HL-60/S4 (cell line): ENCODE measurements around the gene SDC4.

ENCODE experiments used
- in situ Hi-C: fragments of 300-500 bp; cut with MboI; formaldehyde crosslinking; loops from 2 replicates; pipeline ENCODE4 v1.14.3; 2022; ENCODE audit warnings: low sequenced_read_pairs

Gene SDC4, protein sequence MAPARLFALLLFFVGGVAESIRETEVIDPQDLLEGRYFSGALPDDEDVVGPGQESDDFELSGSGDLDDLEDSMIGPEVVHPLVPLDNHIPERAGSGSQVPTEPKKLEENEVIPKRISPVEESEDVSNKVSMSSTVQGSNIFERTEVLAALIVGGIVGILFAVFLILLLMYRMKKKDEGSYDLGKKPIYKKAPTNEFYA

GRCh38 chr20:45347936-45348778 lies at the start of gene SDC4:
SDC4 (minus strand) TSS chr20:45348424; CDS start chr20:45348384, 40 bp downstream.
- in situ Hi-C loops: no loop called here

GRCh38 chr20:45395114-45395415 lies 46.8 kb upstream of the SDC4 start:
- in situ Hi-C loops: no loop called here

GRCh38 chr20:45394221-45395113 lies 46.2 kb upstream of the SDC4 start:
- in situ Hi-C loops: no loop called here

GRCh38 chr20:45392733-45393132 lies 44.5 kb upstream of the SDC4 start:
- in situ Hi-C loops: no loop called here

DNA sequence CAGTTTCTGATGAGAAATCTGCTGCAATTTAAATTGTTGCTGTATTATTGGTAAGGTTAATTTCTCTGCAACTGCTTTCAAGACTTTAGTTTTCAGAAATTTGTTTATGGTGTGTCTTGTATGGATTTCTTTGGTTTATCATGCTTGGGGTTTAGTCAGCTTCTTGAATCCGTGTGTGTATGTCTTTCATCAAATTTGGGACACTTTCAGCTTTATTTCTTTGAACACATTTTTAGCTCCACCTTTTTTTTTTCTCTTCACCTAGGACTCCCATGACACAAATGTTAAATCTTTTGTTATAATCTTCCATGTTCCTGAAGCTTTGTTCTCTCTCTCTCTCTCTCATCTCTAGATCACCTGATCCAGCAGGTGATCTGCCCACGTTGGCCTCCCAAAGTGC lies 43.3 kb upstream of the SDC4 start:
- in situ Hi-C loops: no loop called here

DNA sequence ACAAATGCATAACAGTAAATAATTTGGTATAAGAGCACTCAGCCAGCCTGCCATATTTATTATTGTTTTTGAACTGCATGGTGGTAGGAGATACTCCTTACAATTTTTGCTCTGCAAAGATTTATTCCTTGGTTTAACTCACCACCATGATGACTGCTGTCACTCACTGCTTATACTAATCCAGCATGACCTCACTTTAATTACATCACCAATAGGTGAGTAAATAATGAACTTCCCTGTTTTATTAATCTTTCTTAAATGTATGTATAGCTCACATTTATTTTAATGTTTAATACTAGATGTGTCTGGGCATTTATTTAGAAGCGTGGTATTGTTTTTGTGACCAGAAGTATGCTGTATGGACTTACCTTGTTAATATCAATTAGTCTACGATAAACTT lies 42.7 kb upstream of the SDC4 start:
- in situ Hi-C loops: no loop called here

- in situ Hi-C loops: no loop called here
These were observed 39.0 kb upstream of the SDC4 start for GRCh38 chr20:45387274-45387673.

DNA sequence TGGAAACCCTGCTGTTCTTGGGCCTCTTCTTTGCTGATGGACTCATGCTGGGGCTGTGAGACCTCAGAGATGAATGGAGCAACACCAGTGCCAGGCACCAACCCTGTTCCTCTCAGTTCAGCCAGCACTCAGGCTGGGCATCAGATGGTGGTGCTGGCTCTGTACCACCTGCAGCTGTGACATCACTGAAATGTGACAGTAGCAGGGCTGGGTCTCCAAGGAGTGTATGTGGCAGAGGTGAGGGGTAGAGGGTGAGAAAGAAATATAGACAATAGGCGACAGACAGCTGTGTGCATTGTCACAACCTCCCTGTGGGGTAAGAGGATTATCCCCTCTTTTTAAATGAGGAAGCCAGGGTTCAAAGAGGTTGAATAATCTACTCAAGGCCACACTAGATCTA lies 30.0 kb upstream of the SDC4 start, which contains the start of gene TP53TG5:
TP53TG5 (minus strand) TSS at position 135 of the 400 bp plus-strand sequence; CDS start at position 46, 89 bp downstream.
- in situ Hi-C loops: no loop called here

GRCh38 chr20:45377269-45377668 lies 29.0 kb upstream of the SDC4 start:
- in situ Hi-C loops: no loop called here

DNA sequence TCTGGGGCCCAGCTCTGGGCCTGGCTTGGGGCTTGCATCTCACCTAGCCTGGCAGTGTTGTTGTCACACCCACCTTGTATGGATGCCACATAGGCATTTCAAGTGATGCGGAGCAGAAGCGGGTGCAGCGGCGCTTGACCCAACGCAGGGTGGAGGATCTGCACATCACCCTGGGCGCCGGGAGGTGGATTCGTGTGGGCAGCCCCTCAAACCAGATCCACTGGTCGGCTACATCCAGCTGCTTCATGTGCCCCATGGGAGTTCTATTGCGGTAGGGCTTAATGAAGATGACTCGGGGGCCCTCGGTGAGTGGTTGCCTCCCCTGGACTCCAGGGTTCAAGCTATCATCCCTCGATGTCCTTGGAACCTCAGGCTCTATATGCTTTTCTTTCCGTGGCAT lies 26.7 kb upstream of the SDC4 start:
- in situ Hi-C loops: no loop called here

GRCh38 chr20:45374101-45374467 lies 25.9 kb upstream of the SDC4 start:
- in situ Hi-C loops: no loop called here

- in situ Hi-C loops: no loop called here
These were observed 25.3 kb upstream of the SDC4 start for GRCh38 chr20:45373353-45374100.

DNA sequence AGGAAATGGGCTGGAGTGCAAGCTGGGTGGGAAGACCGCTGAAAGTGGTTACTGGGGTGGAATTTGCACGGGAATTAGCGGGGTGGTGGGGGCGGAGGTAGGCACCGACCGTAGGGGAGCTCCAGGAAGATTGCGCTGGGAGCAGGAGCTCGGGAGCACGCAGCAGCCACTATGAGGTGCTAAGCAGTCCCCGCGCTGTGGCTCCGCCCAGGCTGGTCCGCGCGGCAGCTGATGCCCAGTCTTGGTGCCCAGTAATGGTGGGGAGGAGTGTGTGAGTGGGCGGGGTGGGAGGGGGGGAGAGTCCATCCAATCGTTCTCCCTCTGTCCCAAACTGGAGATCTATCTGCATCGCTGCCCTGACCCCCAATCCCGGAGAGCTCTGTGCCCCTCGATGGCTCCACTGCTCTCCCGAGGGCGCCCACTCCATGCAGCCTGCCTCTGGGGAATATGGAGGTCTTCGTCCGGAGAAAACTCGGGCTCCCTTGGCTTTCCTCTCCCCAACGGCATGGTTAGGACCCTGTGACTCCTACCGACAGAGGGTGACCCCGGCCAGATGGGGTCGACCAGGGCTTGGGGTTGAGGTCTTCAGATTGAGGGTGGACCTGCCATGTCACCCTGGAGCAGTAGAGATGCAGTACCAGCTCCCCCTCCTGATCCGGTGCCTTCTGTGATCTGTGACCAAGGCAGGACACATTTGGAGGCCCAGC lies 24.6 kb upstream of the SDC4 start:
- in situ Hi-C loops: no loop called here

DNA sequence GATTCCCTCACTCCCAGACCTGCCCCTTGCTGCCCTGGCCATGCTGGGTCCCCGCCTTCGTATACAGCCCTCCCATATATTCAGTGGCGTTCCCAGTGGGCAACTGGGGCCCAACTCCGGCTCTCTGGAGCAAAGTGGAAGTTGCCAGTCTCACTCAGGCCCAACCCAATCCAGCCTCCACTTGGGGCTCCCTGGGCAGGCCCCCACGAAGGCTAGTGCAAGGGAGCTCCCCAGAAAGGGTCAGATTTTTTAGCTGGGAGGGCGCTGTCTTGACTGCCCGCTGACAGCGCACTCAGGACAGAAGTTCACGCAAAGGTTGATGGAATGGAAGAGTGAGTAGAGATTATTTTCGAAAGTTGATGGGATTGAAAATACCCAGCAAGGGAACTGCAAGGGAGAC lies 24.0 kb upstream of the SDC4 start:
- in situ Hi-C loops: no loop called here

DNA sequence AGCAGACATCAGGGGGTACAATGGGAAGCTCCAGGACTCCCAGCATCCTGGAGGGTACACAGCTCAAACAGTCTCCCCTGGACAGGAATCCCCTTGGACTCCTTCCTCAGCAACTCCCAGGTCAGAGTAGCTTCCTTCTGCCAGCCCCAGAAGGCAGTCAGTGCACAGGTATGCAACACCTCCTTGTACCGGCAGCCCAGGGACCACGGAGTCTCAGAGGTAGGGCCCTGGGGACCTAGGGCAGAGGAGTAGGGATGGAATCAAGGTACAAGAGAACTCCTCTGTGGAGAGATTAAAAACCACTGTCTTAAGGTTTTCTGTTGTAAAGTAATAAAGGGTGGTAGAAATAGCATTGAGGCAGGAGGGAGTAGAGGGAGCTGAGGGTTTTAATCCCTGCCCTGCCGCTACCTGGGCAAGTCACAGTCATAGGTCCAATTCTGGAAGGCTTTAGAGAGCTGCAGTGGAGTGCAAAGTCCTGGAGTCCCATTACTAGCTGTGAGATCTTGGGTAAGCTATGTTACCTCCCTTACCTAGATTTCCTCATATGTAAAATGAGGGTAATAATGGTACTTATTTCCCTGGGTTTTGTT lies 22.4 kb upstream of the SDC4 start:
- in situ Hi-C loops: no loop called here

DNA sequence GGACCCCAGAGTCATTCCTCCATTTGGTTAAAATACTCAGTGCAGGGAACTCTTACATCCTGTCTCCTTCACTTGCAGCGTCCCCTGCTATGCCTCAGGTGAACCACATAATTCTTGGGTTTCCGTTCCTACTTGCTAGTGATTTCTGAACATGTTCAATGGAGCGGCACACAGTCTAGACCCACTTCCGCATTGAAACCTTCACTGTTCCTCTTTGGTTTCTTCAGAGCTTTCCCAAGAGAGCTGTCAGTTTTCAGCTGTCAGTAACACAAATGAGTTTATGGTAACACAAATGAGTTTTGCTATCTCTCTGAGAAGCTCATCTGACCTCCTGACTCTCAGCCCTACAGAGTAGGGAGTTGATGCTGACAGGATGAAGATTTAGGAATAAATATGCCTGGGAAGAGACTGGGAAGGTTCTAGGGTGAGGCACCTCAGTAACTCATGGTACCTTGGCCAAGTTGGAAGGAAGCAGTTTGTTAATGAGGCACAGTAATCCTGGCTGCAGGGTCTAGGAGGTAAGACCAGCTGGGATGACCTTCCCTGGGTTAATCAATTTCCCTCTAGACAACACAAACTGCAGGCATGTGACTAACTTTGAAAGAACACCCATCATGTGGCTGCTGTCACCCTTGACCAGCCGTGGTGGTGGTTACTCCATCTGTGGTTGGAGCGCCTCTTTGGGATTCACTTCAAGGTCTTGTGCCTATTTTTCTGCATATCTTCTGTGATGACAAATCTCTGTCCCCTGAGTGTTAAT lies 20.2 kb upstream of the SDC4 start:
- in situ Hi-C loops: no loop called here

DNA sequence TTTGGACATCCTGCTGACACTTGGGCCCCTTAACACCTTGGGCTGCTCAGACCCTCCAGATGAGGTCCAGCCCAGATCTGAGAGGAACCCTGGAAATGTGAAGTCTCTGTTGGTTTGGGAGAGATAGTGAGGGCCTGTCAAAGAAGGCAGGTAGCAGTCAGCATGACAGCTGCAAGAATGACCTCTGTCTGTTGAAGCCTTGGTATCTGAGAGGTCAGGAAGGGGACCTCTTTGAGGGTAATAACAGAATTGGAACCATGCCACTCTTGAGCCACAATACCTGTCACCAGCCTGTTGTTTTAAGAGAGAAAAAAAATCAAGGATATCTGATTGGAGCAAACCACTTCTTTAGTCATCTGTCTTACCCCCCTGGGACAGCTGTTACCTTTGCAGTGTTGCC lies 18.9 kb upstream of the SDC4 start:
- in situ Hi-C loops: no loop called here

- in situ Hi-C loops: no loop called here
These were observed 18.4 kb upstream of the SDC4 start for GRCh38 chr20:45366631-45367030.

DNA sequence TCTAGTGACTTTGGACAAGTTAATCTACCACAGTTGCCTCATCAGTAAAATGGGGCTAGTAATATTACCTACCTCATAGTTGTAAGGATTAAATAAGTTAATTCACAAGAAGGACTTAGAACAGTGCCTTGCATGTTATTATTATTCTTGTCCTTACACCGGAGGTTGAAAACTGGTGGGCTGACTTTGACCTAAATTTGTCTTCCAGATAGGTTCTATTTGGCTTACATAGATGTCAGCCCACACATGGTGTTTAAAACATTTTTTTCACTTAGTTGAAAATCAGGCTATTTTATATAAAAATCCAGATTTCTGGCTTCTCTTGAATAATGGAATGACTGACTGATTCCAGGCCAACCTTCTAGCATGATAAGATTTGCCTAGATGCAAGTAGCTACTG lies 18.0 kb upstream of the SDC4 start:
- in situ Hi-C loops: no loop called here
